Measurements from ENCODE around the gene PDLIM1.

- TF ChIP-seq EZH2 (IDR thresholded peaks at IDR 0.05) (no peak), POLR2AphosphoS5 (IDR thresholded peaks at IDR 0.05; ENCODE audit: borderline replicate concordance, low read depth, low read length) (no peak), FOXP2 (optimal IDR thresholded peaks at IDR 0.05; ENCODE audit: control extremely low read depth, extremely low read length, insufficient read depth) (no peak)
These were observed 49.1 kb upstream of the PDLIM1 start for GRCh38 chr10:95339863-95340262.
